Endothelial cell of umbilical vein (primary cell): ENCODE measurements around the gene POLR2E. TPM values are rescaled to one million over a fixed set of nuclear protein-coding genes. Genes with fewer than 3 reads are reported as not detected.

Experiments used
- BruUV-seq: library from RNA; stranded (reverse); fragments of 400-500 nt; replicated peaks from 2 replicates; lab custom pipeline; 2021; lab: Mats Ljungman, UMichigan
- CTCF ChIA-PET: fragments of 300-600, 350-600 bp; sonication (Branson Sonifier 250); formaldehyde crosslinking; loops from one replicate; lab custom pipeline; 2021; ENCODE audit warnings: antibody characterized with exemption, inconsistent platforms; lab: Charles Lee
- POLR2A ChIA-PET: fragments of 300-600, 350-600 bp; sonication (Branson Sonifier 250); formaldehyde crosslinking; loops from one replicate; lab custom pipeline; 2021; ENCODE audit warnings: antibody characterized with exemption, inconsistent platforms; lab: Charles Lee
- DNase-seq: peaks from one replicate; pipeline ENCODE4 v3.0.0-alpha.2; 2011; ENCODE audit warnings: low read depth, low spot score
- FAIRE-seq: peaks from 2 replicates; lab custom pipeline; 2011; peaks lifted over from hg19 to GRCh38; lab: Jason Lieb, UNC
- H2AFZ ChIP-seq: 2 replicates; pipeline ENCODE4 v1.6.0; 2012; ENCODE audit warnings: low read depth, low read length, control low read depth, inconsistent platforms
- H3K27ac ChIP-seq: 2 replicates; pipeline ENCODE4 v1.5.1; 2011; ENCODE audit warnings: low read depth, mild to moderate bottlenecking, control low read depth, low read length, moderate library complexity; ENCODE audit not compliant: insufficient read depth
- H3K27me3 ChIP-seq, 2 experiments: 2 replicates each; pipeline versions ENCODE4 v1.6.0 to v1.6.1; 2011; ENCODE audit warnings: low read length in 2 of 2, mixed read lengths in 1 of 2; ENCODE audit not compliant: control insufficient read depth in 2 of 2, insufficient read depth in 2 of 2
- H3K36me3 ChIP-seq, 2 experiments: 2 replicates in 1 of 2; 3 replicates in 1 of 2; pipeline ENCODE4 v1.5.1; 2011; ENCODE audit warnings: low read length in 2 of 2, mild to moderate bottlenecking in 1 of 2, moderate library complexity in 1 of 2; ENCODE audit not compliant: control insufficient read depth in 2 of 2, insufficient read depth in 2 of 2; ENCODE audit errors: extremely low read depth in 1 of 2
- H3K4me1 ChIP-seq: 3 replicates; pipeline ENCODE4 v1.5.1; 2011; ENCODE audit warnings: mild to moderate bottlenecking, low read length; ENCODE audit not compliant: control insufficient read depth, insufficient read depth; ENCODE audit errors: extremely low read depth
- H3K4me2 ChIP-seq: 2 replicates; pipeline ENCODE4 v1.6.1; 2011; ENCODE audit warnings: low read length, control low read depth, mixed read lengths; ENCODE audit not compliant: insufficient read depth
- H3K4me3 ChIP-seq, 3 experiments: fragments of 200-600 bp in 1 of 3; sonication (generic), shearing (Covaris generic) in 1 of 3; replicated peaks in 1 of 3; 2 replicates each; pipeline ENCODE4 v1.5.1; 2011 to 2016; ENCODE audit warnings: control low read depth in 3 of 3, low read length in 3 of 3, mild to moderate bottlenecking in 2 of 3, inconsistent platforms in 1 of 3, low read depth in 1 of 3, moderate library complexity in 1 of 3; ENCODE audit not compliant: insufficient read depth in 1 of 3
- H3K79me2 ChIP-seq: 2 replicates; pipeline ENCODE4 v1.6.0; 2012; ENCODE audit warnings: low read length, inconsistent platforms; ENCODE audit not compliant: control insufficient read depth, insufficient read depth
- H3K9ac ChIP-seq: replicated peaks from 2 replicates; pipeline ENCODE3; 2011; ENCODE audit warnings: low read length, control low read depth; ENCODE audit not compliant: insufficient read depth; ENCODE audit errors: extremely low read depth
- H3K9me1 ChIP-seq: replicated peaks from 3 replicates; pipeline ENCODE4 v1.6.0; 2011; ENCODE audit warnings: mild to moderate bottlenecking, low read length; ENCODE audit not compliant: control insufficient read depth, insufficient read depth; ENCODE audit errors: extremely low read depth
- H3K9me3 ChIP-seq: replicated peaks from 2 replicates; pipeline ENCODE4 v1.5.1; 2012; ENCODE audit warnings: low read length, inconsistent platforms; ENCODE audit not compliant: control insufficient read depth, insufficient read depth
- H4K20me1 ChIP-seq: replicated peaks from 2 replicates; pipeline ENCODE3; 2011; ENCODE audit warnings: mild to moderate bottlenecking, low read length; ENCODE audit not compliant: control insufficient read depth, insufficient read depth; ENCODE audit errors: extremely low read depth
- CTCF ChIP-seq, 2 donors: IDR thresholded peaks; 1 replicate in 1 of 2; 2 replicates in 1 of 2; pipeline ENCODE4 v1.5.1; 2011; ENCODE audit warnings: low read length in 2 of 2, mild to moderate bottlenecking in 2 of 2, moderate library complexity in 2 of 2, control low read depth in 1 of 2, inconsistent platforms in 1 of 2, low read depth in 1 of 2; ENCODE audit not compliant: insufficient read depth in 1 of 2; ENCODE audit errors: extremely low read depth in 1 of 2
- EZH2 ChIP-seq: IDR thresholded peaks from 2 replicates; pipeline ENCODE4 v1.6.1; 2012; ENCODE audit warnings: borderline replicate concordance, low read depth, mild to moderate bottlenecking, moderate library complexity, low read length, inconsistent platforms; ENCODE audit not compliant: severe bottlenecking
- FOS ChIP-seq: IDR thresholded peaks from 2 replicates; pipeline ENCODE4 v1.6.1; 2011; ENCODE audit warnings: mild to moderate bottlenecking, low read length, moderate library complexity, borderline replicate concordance; ENCODE audit not compliant: insufficient read depth
- GATA2 ChIP-seq: IDR thresholded peaks from 2 replicates; pipeline ENCODE4 v1.7.0; 2011; ENCODE audit warnings: low read depth, mild to moderate bottlenecking, moderate library complexity, mixed read lengths, low read length; ENCODE audit not compliant: insufficient read length, insufficient read depth
- JUN ChIP-seq: IDR thresholded peaks from 2 replicates; pipeline ENCODE4 v1.6.1; 2011; ENCODE audit warnings: borderline replicate concordance, low read depth; ENCODE audit not compliant: insufficient read length, insufficient read depth
- MAX ChIP-seq: IDR thresholded peaks from 2 replicates; pipeline ENCODE4 v1.6.1; 2011; ENCODE audit not compliant: insufficient read depth, insufficient read length
- MYC ChIP-seq: IDR thresholded peaks from one replicate; pipeline ENCODE4 v1.6.1; 2011; ENCODE audit warnings: mild to moderate bottlenecking, low read depth, low read length
- POLR2A ChIP-seq: IDR thresholded peaks from 2 replicates; pipeline ENCODE4 v1.6.1; 2012; ENCODE audit warnings: low read depth, mild to moderate bottlenecking, control low read depth, low read length
- POLR2AphosphoS5 ChIP-seq: IDR thresholded peaks from 2 replicates; pipeline ENCODE4 v1.6.1; 2012; ENCODE audit warnings: low read depth, mild to moderate bottlenecking, control low read depth, low read length, moderate library complexity; ENCODE audit not compliant: insufficient read depth
- dilution Hi-C: fragments of 300-500 bp; cut with MboI; formaldehyde crosslinking; loops from one replicate; pipeline ENCODE4 v1.15.0; 2019; ENCODE audit warnings: low sequenced_read_pairs; ENCODE audit not compliant: extremely low pct_ligation_motif_present
- intact Hi-C: fragments of 100-400 bp; cut with micrococcal nuclease; formaldehyde crosslinking; loops from one replicate; pipeline ENCODE4 v1.10.0; 2022
- polyA plus RNA-seq, 4 experiments: library from polyadenylated mRNA; depleted of rRNA in 3 of 4; stranded (reverse) in 3 of 4; unstranded in 1 of 4; fragments of >200 nt; gene quantifications; 2 replicates each; pipeline versions ENCODE4 v1.2.1 to v1.2.3, GENCODE V29; 2011 to 2012; ENCODE audit warnings: missing spikeins in 1 of 4
- total RNA-seq: library from RNA; stranded (reverse); gene quantifications from 2 replicates; pipeline ENCODE4 v1.2.3, GENCODE V29; 2021

POLR2E gene
- total and polyA plus RNA-seq, 2 donors (not counting 3 experiments of a cell fraction or from before 2014, with no cell fraction given): 272 to 344 TPM

- Histone ChIP-seq H3K4me1 (no peaks in the 10 kb centered on the region), H3K9me3 (no peaks in the 10 kb centered on the region), H3K27ac (no peak overlapping the region), H3K4me3 (no peak overlapping the region), H3K36me3 (no peaks in the 10 kb centered on the region), H2AFZ (no peak overlapping the region), H3K79me2 (no peaks in the 10 kb centered on the region), H3K27me3 (no peaks in the 10 kb centered on the region), H4K20me1 (no peaks in the 10 kb centered on the region), H3K9ac (no peak overlapping the region), H3K4me2 (no peak overlapping the region), H3K9me1 (no peaks in the 10 kb centered on the region)
- ChIA-PET POLR2A (no interaction called here), CTCF (interaction anchor here (1.9 kb wide), 1 partner anchor 11 kb away, joined by 13 read pairs; no protein-coding TSS in a partner anchor)
- DNase-seq (no peak), FAIRE-seq (no peak)
- TF ChIP-seq POLR2AphosphoS5 (no peak), FOS (no peak), GATA2 (no peak), CTCF (IDR thresholded peaks at IDR 0.05; ENCODE audit: extremely low read depth in 1 of 2, insufficient read depth in 1 of 2, low read depth in 1 of 2, low read length in 2 of 2) (no peak), MYC (no peak), MAX (no peak), JUN (no peak), EZH2 (no peak), POLR2A (no peak)
- BruUV-seq: no TSS peak
- intact Hi-C loops (no loop called here), dilution Hi-C loops (no loop called here)
Measured at GRCh38 chr19:1076046-1076386, 19.2 kb downstream of the POLR2E start.
